ENCODE data around the gene HS6ST2.

DNA sequence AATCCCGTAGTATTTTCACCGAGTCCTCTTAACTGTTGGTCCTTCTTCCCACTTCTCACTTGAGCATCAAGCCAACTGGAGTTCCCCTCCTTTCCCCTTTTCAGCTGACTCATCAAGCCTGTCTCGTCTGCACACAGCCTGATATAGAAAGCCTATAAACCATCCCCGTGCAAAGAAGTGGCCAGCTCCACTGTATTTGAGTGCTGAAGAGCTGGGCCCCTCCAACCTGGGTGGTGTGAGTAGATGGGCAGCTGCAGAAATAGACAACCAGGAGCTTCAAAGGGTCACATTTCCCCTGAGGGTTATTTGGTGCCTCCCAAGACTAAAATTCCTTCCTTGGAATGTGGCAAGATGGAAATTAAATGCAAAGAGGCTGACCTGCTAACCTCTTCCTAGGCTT, 199.7 kb downstream of the HS6ST2 start:
- TF ChIP-seq, protein P1, sequence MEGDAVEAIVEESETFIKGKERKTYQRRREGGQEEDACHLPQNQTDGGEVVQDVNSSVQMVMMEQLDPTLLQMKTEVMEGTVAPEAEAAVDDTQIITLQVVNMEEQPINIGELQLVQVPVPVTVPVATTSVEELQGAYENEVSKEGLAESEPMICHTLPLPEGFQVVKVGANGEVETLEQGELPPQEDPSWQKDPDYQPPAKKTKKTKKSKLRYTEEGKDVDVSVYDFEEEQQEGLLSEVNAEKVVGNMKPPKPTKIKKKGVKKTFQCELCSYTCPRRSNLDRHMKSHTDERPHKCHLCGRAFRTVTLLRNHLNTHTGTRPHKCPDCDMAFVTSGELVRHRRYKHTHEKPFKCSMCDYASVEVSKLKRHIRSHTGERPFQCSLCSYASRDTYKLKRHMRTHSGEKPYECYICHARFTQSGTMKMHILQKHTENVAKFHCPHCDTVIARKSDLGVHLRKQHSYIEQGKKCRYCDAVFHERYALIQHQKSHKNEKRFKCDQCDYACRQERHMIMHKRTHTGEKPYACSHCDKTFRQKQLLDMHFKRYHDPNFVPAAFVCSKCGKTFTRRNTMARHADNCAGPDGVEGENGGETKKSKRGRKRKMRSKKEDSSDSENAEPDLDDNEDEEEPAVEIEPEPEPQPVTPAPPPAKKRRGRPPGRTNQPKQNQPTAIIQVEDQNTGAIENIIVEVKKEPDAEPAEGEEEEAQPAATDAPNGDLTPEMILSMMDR (IDR thresholded peaks at IDR 0.05): no peak
- TF ChIP-seq, protein P2, sequence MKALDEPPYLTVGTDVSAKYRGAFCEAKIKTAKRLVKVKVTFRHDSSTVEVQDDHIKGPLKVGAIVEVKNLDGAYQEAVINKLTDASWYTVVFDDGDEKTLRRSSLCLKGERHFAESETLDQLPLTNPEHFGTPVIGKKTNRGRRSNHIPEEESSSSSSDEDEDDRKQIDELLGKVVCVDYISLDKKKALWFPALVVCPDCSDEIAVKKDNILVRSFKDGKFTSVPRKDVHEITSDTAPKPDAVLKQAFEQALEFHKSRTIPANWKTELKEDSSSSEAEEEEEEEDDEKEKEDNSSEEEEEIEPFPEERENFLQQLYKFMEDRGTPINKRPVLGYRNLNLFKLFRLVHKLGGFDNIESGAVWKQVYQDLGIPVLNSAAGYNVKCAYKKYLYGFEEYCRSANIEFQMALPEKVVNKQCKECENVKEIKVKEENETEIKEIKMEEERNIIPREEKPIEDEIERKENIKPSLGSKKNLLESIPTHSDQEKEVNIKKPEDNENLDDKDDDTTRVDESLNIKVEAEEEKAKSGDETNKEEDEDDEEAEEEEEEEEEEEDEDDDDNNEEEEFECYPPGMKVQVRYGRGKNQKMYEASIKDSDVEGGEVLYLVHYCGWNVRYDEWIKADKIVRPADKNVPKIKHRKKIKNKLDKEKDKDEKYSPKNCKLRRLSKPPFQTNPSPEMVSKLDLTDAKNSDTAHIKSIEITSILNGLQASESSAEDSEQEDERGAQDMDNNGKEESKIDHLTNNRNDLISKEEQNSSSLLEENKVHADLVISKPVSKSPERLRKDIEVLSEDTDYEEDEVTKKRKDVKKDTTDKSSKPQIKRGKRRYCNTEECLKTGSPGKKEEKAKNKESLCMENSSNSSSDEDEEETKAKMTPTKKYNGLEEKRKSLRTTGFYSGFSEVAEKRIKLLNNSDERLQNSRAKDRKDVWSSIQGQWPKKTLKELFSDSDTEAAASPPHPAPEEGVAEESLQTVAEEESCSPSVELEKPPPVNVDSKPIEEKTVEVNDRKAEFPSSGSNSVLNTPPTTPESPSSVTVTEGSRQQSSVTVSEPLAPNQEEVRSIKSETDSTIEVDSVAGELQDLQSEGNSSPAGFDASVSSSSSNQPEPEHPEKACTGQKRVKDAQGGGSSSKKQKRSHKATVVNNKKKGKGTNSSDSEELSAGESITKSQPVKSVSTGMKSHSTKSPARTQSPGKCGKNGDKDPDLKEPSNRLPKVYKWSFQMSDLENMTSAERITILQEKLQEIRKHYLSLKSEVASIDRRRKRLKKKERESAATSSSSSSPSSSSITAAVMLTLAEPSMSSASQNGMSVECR (CRISPR knock-in tag; IDR thresholded peaks at IDR 0.05; ENCODE audit: borderline replicate concordance): no peak
- TF ChIP-seq SP1 (CRISPR knock-in tag; conservative IDR thresholded peaks at IDR 0.05): no peak
- TF ChIP-seq, protein P3, sequence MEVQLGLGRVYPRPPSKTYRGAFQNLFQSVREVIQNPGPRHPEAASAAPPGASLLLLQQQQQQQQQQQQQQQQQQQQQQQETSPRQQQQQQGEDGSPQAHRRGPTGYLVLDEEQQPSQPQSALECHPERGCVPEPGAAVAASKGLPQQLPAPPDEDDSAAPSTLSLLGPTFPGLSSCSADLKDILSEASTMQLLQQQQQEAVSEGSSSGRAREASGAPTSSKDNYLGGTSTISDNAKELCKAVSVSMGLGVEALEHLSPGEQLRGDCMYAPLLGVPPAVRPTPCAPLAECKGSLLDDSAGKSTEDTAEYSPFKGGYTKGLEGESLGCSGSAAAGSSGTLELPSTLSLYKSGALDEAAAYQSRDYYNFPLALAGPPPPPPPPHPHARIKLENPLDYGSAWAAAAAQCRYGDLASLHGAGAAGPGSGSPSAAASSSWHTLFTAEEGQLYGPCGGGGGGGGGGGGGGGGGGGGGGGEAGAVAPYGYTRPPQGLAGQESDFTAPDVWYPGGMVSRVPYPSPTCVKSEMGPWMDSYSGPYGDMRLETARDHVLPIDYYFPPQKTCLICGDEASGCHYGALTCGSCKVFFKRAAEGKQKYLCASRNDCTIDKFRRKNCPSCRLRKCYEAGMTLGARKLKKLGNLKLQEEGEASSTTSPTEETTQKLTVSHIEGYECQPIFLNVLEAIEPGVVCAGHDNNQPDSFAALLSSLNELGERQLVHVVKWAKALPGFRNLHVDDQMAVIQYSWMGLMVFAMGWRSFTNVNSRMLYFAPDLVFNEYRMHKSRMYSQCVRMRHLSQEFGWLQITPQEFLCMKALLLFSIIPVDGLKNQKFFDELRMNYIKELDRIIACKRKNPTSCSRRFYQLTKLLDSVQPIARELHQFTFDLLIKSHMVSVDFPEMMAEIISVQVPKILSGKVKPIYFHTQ (CRISPR knock-in tag; IDR thresholded peaks at IDR 0.05): no peak

All from WTC11 (cell line).